CD14-positive monocyte (primary cell): Measurements from ENCODE around the gene SPSB1. TPM values are rescaled to one million over a fixed set of nuclear protein-coding genes. Genes with fewer than 3 reads are reported as not detected.

ENCODE experiments used
- DNase-seq, 3 donors: peaks; one replicate each; pipeline ENCODE4 v3.0.0-alpha.2; 2011 to 2022
- H2AFZ ChIP-seq: 2 replicates; pipeline ENCODE4 v1.6.0; 2012; ENCODE audit warnings: mild to moderate bottlenecking, low read depth, low read length, inconsistent platforms; ENCODE audit not compliant: insufficient read depth, poor library complexity, severe bottlenecking
- H3K27ac ChIP-seq, 2 donors: 1 replicate in 1 of 2; 2 replicates in 1 of 2; pipeline ENCODE4 v1.5.1; 2012 to 2013; ENCODE audit warnings: low read length in 2 of 2, control low read depth in 1 of 2, inconsistent platforms in 1 of 2, low read depth in 1 of 2, mild to moderate bottlenecking in 1 of 2
- H3K27me3 ChIP-seq, 2 donors: one replicate each; pipeline versions ENCODE4 v1.6.0 to v1.6.1; 2011 to 2013; ENCODE audit warnings: low read length in 2 of 2; ENCODE audit not compliant: control insufficient read depth in 2 of 2, insufficient read depth in 2 of 2
- H3K36me3 ChIP-seq, 2 donors: replicated peaks in 1 of 2; 1 replicate in 1 of 2; 2 replicates in 1 of 2; pipeline versions ENCODE4 v1.5.1 to v1.6.1; 2012 to 2013; ENCODE audit warnings: low read length in 2 of 2, control low read depth in 1 of 2, inconsistent platforms in 1 of 2, mild to moderate bottlenecking in 1 of 2; ENCODE audit not compliant: insufficient read depth in 2 of 2, control insufficient read depth in 1 of 2
- H3K4me1 ChIP-seq, 2 donors: 1 replicate in 1 of 2; 2 replicates in 1 of 2; pipeline versions ENCODE4 v1.5.1 to v1.6.1; 2012 to 2013; ENCODE audit warnings: low read length in 2 of 2, control low read depth in 1 of 2, inconsistent platforms in 1 of 2, mild to moderate bottlenecking in 1 of 2, moderate library complexity in 1 of 2; ENCODE audit not compliant: insufficient read depth in 2 of 2, control insufficient read depth in 1 of 2
- H3K4me2 ChIP-seq: replicated peaks from 2 replicates; pipeline ENCODE3; 2012; ENCODE audit warnings: low read length, moderate library complexity, mild to moderate bottlenecking; ENCODE audit not compliant: poor library complexity, severe bottlenecking; ENCODE audit errors: extremely low read depth
- H3K4me3 ChIP-seq, 3 experiments: fragments of 200-600 bp in 1 of 3; sonication (generic) in 1 of 3; replicated peaks in 1 of 3; 1 replicate in 2 of 3; 2 replicates in 1 of 3; pipeline ENCODE4 v1.5.1; 2011 to 2013; ENCODE audit warnings: low read length in 3 of 3, mild to moderate bottlenecking in 3 of 3, control low read depth in 2 of 3, low read depth in 2 of 3, inconsistent platforms in 1 of 3, moderate library complexity in 1 of 3
- H3K79me2 ChIP-seq: 2 replicates; pipeline ENCODE4 v1.6.0; 2012; ENCODE audit warnings: mild to moderate bottlenecking, control low read depth, inconsistent platforms, low read length, moderate library complexity; ENCODE audit not compliant: insufficient read depth
- H3K9ac ChIP-seq: 2 replicates; pipeline ENCODE4 v1.6.0; 2017; ENCODE audit warnings: low read length, mild to moderate bottlenecking; ENCODE audit not compliant: insufficient read depth, poor library complexity, severe bottlenecking
- H3K9me3 ChIP-seq, 2 donors: replicated peaks in 1 of 2; 1 replicate in 1 of 2; 2 replicates in 1 of 2; pipeline versions ENCODE4 v1.5.1 to v1.6.1; 2012 to 2013; ENCODE audit warnings: low read length in 2 of 2, control low read depth in 1 of 2; ENCODE audit not compliant: control insufficient read depth in 1 of 2, insufficient read depth in 1 of 2
- H4K20me1 ChIP-seq: 2 replicates; pipeline ENCODE4 v1.6.0; 2012; ENCODE audit warnings: mild to moderate bottlenecking, low read length, control low read depth, moderate library complexity; ENCODE audit not compliant: insufficient read depth
- H3K27ac Mint-ChIP-seq, 7 donors: one replicate each; pipeline ENCODE4 v1.8.0; 2020; ENCODE audit warnings: mild to moderate bottlenecking in 7 of 7, mixed read lengths in 7 of 7, moderate library complexity in 6 of 7, inconsistent platforms in 2 of 7
- H3K27me3 Mint-ChIP-seq, 3 donors: one replicate each; pipeline ENCODE4 v1.8.0; 2021 to 2022; ENCODE audit warnings: low read depth in 3 of 3, mild to moderate bottlenecking in 3 of 3, mixed read lengths in 3 of 3, moderate library complexity in 3 of 3, inconsistent platforms in 1 of 3
- H3K36me3 Mint-ChIP-seq, 2 donors: one replicate each; pipeline ENCODE4 v1.8.0; 2020; ENCODE audit warnings: mixed read lengths in 2 of 2, inconsistent platforms in 1 of 2, mild to moderate bottlenecking in 1 of 2
- H3K4me1 Mint-ChIP-seq: one replicate; pipeline ENCODE4 v1.8.0; 2020; ENCODE audit warnings: mild to moderate bottlenecking, mixed read lengths
- H3K4me3 Mint-ChIP-seq, 2 donors: one replicate each; pipeline ENCODE4 v1.8.0; 2020; ENCODE audit warnings: mild to moderate bottlenecking in 2 of 2, mixed read lengths in 2 of 2, moderate library complexity in 1 of 2
- H3K9me3 Mint-ChIP-seq, 7 donors: one replicate each; pipeline ENCODE4 v1.8.0; 2020 to 2022; ENCODE audit warnings: mixed read lengths in 7 of 7, mild to moderate bottlenecking in 6 of 7, moderate library complexity in 6 of 7, inconsistent platforms in 2 of 7
- CTCF ChIP-seq: fragments of 200-600 bp; IDR thresholded peaks from one replicate; pipeline ENCODE4 v1.8.0; 2022; ENCODE audit warnings: antibody characterized with exemption, mild to moderate bottlenecking
- WGBS: methylation state at CpG from one replicate; pipeline ENCODE4 v1.1.5; 2013; ENCODE audit warnings: missing lambda C conversion rate; ENCODE audit not compliant: insufficient coverage; 5-methylcytosine and 5-hydroxymethylcytosine counted together
- intact Hi-C, 2 donors: fragments of 100-400 bp; cut with micrococcal nuclease; formaldehyde crosslinking; loops; one replicate each; pipeline versions ENCODE4 v1.15.0 to v1.15.1; 2023
- polyA plus RNA-seq, 3 donors: library from polyadenylated mRNA; depleted of rRNA in 1 of 3; unstranded in 2 of 3; stranded (reverse) in 1 of 3; fragments of 300-500 nt in 2 of 3; fragments of >200 nt in 1 of 3; fragmentation: Illumina TruSeq in 2 of 3; gene quantifications; 1 replicate in 2 of 3; 2 replicates in 1 of 3; pipeline ENCODE4 v1.2.3, GENCODE V29; 2012 to 2021

Gene SPSB1
- polyA plus RNA-seq, 3 donors: 0.15 to 1.2 (median 0.29) TPM

GRCh38 chr1:9306006-9306405 is 13.3 kb downstream of the SPSB1 start:
- no peaks in the 10 kb centered on the region for H3K36me3 Mint-ChIP-seq
- H3K4me3 Mint-ChIP-seq: no peak overlapping the region
- H3K4me1 Mint-ChIP-seq: peaks cover 3% of the 10 kb centered on the region

GRCh38 chr1:9307303-9307702 is 14.6 kb downstream of the SPSB1 start:
- no peak for DNase-seq
- no peak overlapping the region for H3K4me3 Mint-ChIP-seq
- H3K36me3 Mint-ChIP-seq: no peaks in the 10 kb centered on the region
- H4K20me1 ChIP-seq: no peaks in the 10 kb centered on the region
- no peaks in the 10 kb centered on the region for H3K36me3 ChIP-seq
- peaks cover 3% of the 10 kb centered on the region for H3K4me1 Mint-ChIP-seq
- H3K9me3 Mint-ChIP-seq: no peaks in the 10 kb centered on the region
- no peak overlapping the region for H3K4me2 ChIP-seq
- no peak overlapping the region for H3K4me3 ChIP-seq
- no peak overlapping the region for H3K27ac Mint-ChIP-seq
- 99% methylated on average over 8 of the region's 10 CpGs for WGBS
- no peak overlapping the region for H2AFZ ChIP-seq
- no peaks in the 10 kb centered on the region for H3K9me3 ChIP-seq
- TF ChIP-seq CTCF: no peak
- H3K27me3 Mint-ChIP-seq: peaks cover 4 to 6% (median 5%) of the 10 kb centered on the region in 3 donors
- no peak overlapping the region for H3K27ac ChIP-seq
- no peaks in the 10 kb centered on the region for H3K79me2 ChIP-seq
- intact Hi-C loops: no loop called here
- H3K27me3 ChIP-seq: no peaks in the 10 kb centered on the region
- H3K4me1 ChIP-seq: no peaks in the 10 kb centered on the region
- no peak overlapping the region for H3K9ac ChIP-seq

More at GRCh38 chr1:9306006-9306405, 13.3 kb downstream of the SPSB1 start:
- no peaks in the 10 kb centered on the region for H3K27me3 ChIP-seq
- no peak overlapping the region for H3K4me3 ChIP-seq
- no peaks in the 10 kb centered on the region for H3K4me1 ChIP-seq
- no peak overlapping the region for H2AFZ ChIP-seq
- peaks cover 2 to 9% (median 4%) of the 10 kb centered on the region in 3 donors for H3K27me3 Mint-ChIP-seq
- intact Hi-C loops: no loop called here
- no peaks in the 10 kb centered on the region for H3K36me3 ChIP-seq
- no peaks in the 10 kb centered on the region for H3K79me2 ChIP-seq
- no peaks in the 10 kb centered on the region for H3K9me3 Mint-ChIP-seq
- H4K20me1 ChIP-seq: no peaks in the 10 kb centered on the region
- no peak overlapping the region for H3K9ac ChIP-seq
- no peak overlapping the region for H3K27ac ChIP-seq
- 92% methylated on average over 13 of the region's 14 CpGs for WGBS
- H3K9me3 ChIP-seq: no peaks in the 10 kb centered on the region
- TF ChIP-seq CTCF: no peak
- no peak overlapping the region for H3K27ac Mint-ChIP-seq
- no peak for DNase-seq
- no peak overlapping the region for H3K4me2 ChIP-seq
